Measurements from ENCODE around the gene P3H1.
"Not testable (repeated sequence)": the region's sequence is repeated elsewhere in the genome, so short reads cannot be mapped to it uniquely, and the experiment has no call there.

P3H1 gene

GRCh38 chr1:42766741-42767509 lies at the start of gene P3H1, which contains the start of gene C1orf50:
Gene P3H1, minus strand, starts transcription at chr1:42767028. Its CDS starts 57 bp downstream, at chr1:42766971.
Gene C1orf50, plus strand, starts transcription at chr1:42767249. Its CDS starts 63 bp downstream, at chr1:42767312.
- DNase-seq = peak; percentile 87 to 95

GRCh38 chr1:42815941-42816584 lies 49.2 kb upstream of the P3H1 start:
- no peak for DNase-seq

- DNase-seq = not testable (repeated sequence)
Observed at GRCh38 chr1:42814815-42815214, 48.0 kb upstream of the P3H1 start.

GRCh38 chr1:42807056-42807668 lies 40.3 kb upstream of the P3H1 start:
- DNase-seq = no peak

- no peak for DNase-seq
Observed at GRCh38 chr1:42806593-42806992, 39.8 kb upstream of the P3H1 start.

- no peak for DNase-seq
Observed at GRCh38 chr1:42806171-42806570, 39.3 kb upstream of the P3H1 start.

GRCh38 chr1:42801832-42802473 lies 35.1 kb upstream of the P3H1 start:
- DNase-seq = no peak

- no peak for DNase-seq
Observed at GRCh38 chr1:42797979-42798378, 31.2 kb upstream of the P3H1 start.

GRCh38 chr1:42797414-42797813 lies 30.6 kb upstream of the P3H1 start:
- no peak for DNase-seq

GRCh38 chr1:42793824-42794223 lies 27.0 kb upstream of the P3H1 start:
- no peak for DNase-seq

GRCh38 chr1:42788021-42788420 lies 21.2 kb upstream of the P3H1 start:
- no peak for DNase-seq

- DNase-seq = no peak
Observed at GRCh38 chr1:42786097-42786496, 19.3 kb upstream of the P3H1 start.

GRCh38 chr1:42784946-42785693 lies 18.3 kb upstream of the P3H1 start, which contains the start of gene TMEM269:
Gene TMEM269, plus strand, starts transcription at chr1:42784991. Its CDS starts 4,903 bp downstream, at chr1:42789894.
- no peak for DNase-seq

- no peak for DNase-seq
Observed at GRCh38 chr1:42784547-42784945, 17.7 kb upstream of the P3H1 start.

GRCh38 chr1:42783092-42783491 lies 16.3 kb upstream of the P3H1 start:
- no peak for DNase-seq

- DNase-seq = no peak
Observed at GRCh38 chr1:42780176-42780575, 13.3 kb upstream of the P3H1 start.

GRCh38 chr1:42779725-42780124 lies 12.9 kb upstream of the P3H1 start:
- DNase-seq = no peak

- DNase-seq = peak in 1 of 2 experiments; percentile 11
Observed at GRCh38 chr1:42777852-42778251, 11.0 kb upstream of the P3H1 start.

- DNase-seq = no peak
Observed at GRCh38 chr1:42776502-42776901, 9.7 kb upstream of the P3H1 start.

GRCh38 chr1:42774928-42775526 lies 8.2 kb upstream of the P3H1 start:
- DNase-seq = no peak

- DNase-seq = no peak
Observed at GRCh38 chr1:42773420-42773819, 6.6 kb upstream of the P3H1 start.

- no peak for DNase-seq
Observed at GRCh38 chr1:42769811-42770210, 3.0 kb upstream of the P3H1 start.
